ENCODE results near the gene OSBPL8.

OSBPL8 gene

GRCh38 chr12:76568888-76569551 is 9.4 kb upstream of the OSBPL8 start:
- H3K4me3 ChIP-seq (ENCODE audit: low read depth, low read length) = no peak overlapping the region
- DNase-seq (ENCODE audit: low read depth) = no peak
- TF ChIP-seq CTCF (IDR thresholded peaks at IDR 0.05; ENCODE audit: insufficient read depth, low read depth, low read length, missing control alignments) = no peak

GRCh38 chr12:76568130-76568529 is 8.6 kb upstream of the OSBPL8 start:
- no peak overlapping the region for H3K4me3 ChIP-seq (ENCODE audit: low read depth, low read length)
- TF ChIP-seq CTCF (IDR thresholded peaks at IDR 0.05; ENCODE audit: insufficient read depth, low read depth, low read length, missing control alignments) = no peak
- DNase-seq (ENCODE audit: low read depth) = no peak

- no peak overlapping the region for H3K4me3 ChIP-seq (ENCODE audit: low read depth, low read length)
- no peak for DNase-seq (ENCODE audit: low read depth)
- TF ChIP-seq CTCF (IDR thresholded peaks at IDR 0.05; ENCODE audit: insufficient read depth, low read depth, low read length, missing control alignments) = no peak
Measured at GRCh38 chr12:76563061-76563460, 3.5 kb upstream of the OSBPL8 start.

GRCh38 chr12:76562130-76562529 is 2.6 kb upstream of the OSBPL8 start:
- no peak for DNase-seq (ENCODE audit: low read depth)
- TF ChIP-seq CTCF (IDR thresholded peaks at IDR 0.05; ENCODE audit: insufficient read depth, low read depth, low read length, missing control alignments) = no peak
- no peak overlapping the region for H3K4me3 ChIP-seq (ENCODE audit: low read depth, low read length)

GRCh38 chr12:76560086-76560491 is 518 bp upstream of the OSBPL8 start:
- TF ChIP-seq CTCF (IDR thresholded peaks at IDR 0.05; ENCODE audit: insufficient read depth, low read depth, low read length, missing control alignments) = no peak
- no peak for DNase-seq (ENCODE audit: low read depth)
- H3K4me3 ChIP-seq (ENCODE audit: low read depth, low read length) = peak overlapping the region; percentile 95

- TF ChIP-seq CTCF (IDR thresholded peaks at IDR 0.05; ENCODE audit: insufficient read depth, low read depth, low read length, missing control alignments) = no peak
- peak; percentile 71 for DNase-seq (ENCODE audit: low read depth)
- peak overlapping the region; percentile 95 for H3K4me3 ChIP-seq (ENCODE audit: low read depth, low read length)
Measured at GRCh38 chr12:76558684-76559399, 729 bp downstream of the OSBPL8 start.

All from GM12865 (cell line).